Measurements from ENCODE around the gene TMEM203. TPM values are rescaled to one million over a fixed set of nuclear protein-coding genes. Genes with fewer than 3 reads are reported as not detected.

Gene TMEM203
- total RNA-seq, 2 donors from 2014 or later = 35.3 to 47.8 TPM

GRCh38 chr9:137231372-137232039 is 26.1 kb upstream of the TMEM203 start:
- Histone ChIP-seq H3K27me3 (replicated peaks; ENCODE audit: insufficient read depth) (peaks cover 4% of the 10 kb centered on the region), H3K4me1 (replicated peaks) (peaks cover 10% of the 10 kb centered on the region), H3K4me3 (no peak overlapping the region), H3K36me3 (no peaks in the 10 kb centered on the region), H3K9me3 (no peaks in the 10 kb centered on the region), H3K27ac (no peak overlapping the region)
- no peak for DNase-seq (ENCODE audit: low spot score)
- WGBS = 86% methylated on average over 23 of the region's 23 CpGs
- intact Hi-C loops (cut with DNase I) = no loop called here
- no peak for TF ChIP-seq POLR2A (IDR thresholded peaks at IDR 0.05)
- no peak for TF ChIP-seq POLR2AphosphoS5 (IDR thresholded peaks at IDR 0.05)
- TF ChIP-seq CTCF (IDR thresholded peaks at IDR 0.05) = no peak

- no peak within 1 kb of the TSS for H3K4me3 ChIP-seq
- no peak within 1 kb of the TSS for H3K27ac ChIP-seq
- intact Hi-C loops (cut with DNase I) = no loop called here
- WGBS = 73% methylated on average over 14 of the region's 14 CpGs
- H3K27me3 ChIP-seq (replicated peaks; ENCODE audit: insufficient read depth) = peaks cover 4% of the 10 kb centered on the region
- no peaks in the 10 kb centered on the region for H3K9me3 ChIP-seq
- DNase-seq (ENCODE audit: low spot score) = no peak
- H3K36me3 ChIP-seq = no peaks in the 10 kb centered on the region
- H3K4me1 ChIP-seq (replicated peaks) = peaks cover 4% of the 10 kb centered on the region
- no peak for TF ChIP-seq CTCF (IDR thresholded peaks at IDR 0.05)
These were observed 25.4 kb upstream of the TMEM203 start, which contains the start of gene SLC34A3 for GRCh38 chr9:137230705-137231371. Gene SLC34A3, plus strand, starts transcription at chr9:137230901. Its CDS starts 802 bp downstream, at chr9:137231703.

- TF ChIP-seq POLR2A (IDR thresholded peaks at IDR 0.05) (no peak), CTCF (IDR thresholded peaks at IDR 0.05) (no peak), POLR2AphosphoS5 (IDR thresholded peaks at IDR 0.05) (no peak)
- intact Hi-C loops (cut with DNase I) = loop anchor here (5.0 kb wide), 1 partner anchor 113 kb away; no protein-coding TSS in a partner anchor
- Histone ChIP-seq H3K4me1 (replicated peaks) (peaks cover 4% of the 10 kb centered on the region), H3K9me3 (no peaks in the 10 kb centered on the region), H3K27me3 (replicated peaks; ENCODE audit: insufficient read depth) (peaks cover 4% of the 10 kb centered on the region), H3K4me3 (no peak overlapping the region), H3K27ac (no peak overlapping the region), H3K36me3 (no peaks in the 10 kb centered on the region)
- DNase-seq (ENCODE audit: low spot score) = no peak
- WGBS = 64% methylated on average over 23 of the region's 31 CpGs
These were observed 24.7 kb upstream of the TMEM203 start for GRCh38 chr9:137229903-137230704.

- DNase-seq (ENCODE audit: low spot score) = no peak
- H3K27ac ChIP-seq = no peak overlapping the region
- H3K4me1 ChIP-seq (replicated peaks) = peaks cover 4% of the 10 kb centered on the region
- WGBS = 49% methylated on average over 21 of the region's 27 CpGs
- no peak overlapping the region for H3K4me3 ChIP-seq
- no peak for TF ChIP-seq POLR2AphosphoS5 (IDR thresholded peaks at IDR 0.05)
- no peak for TF ChIP-seq CTCF (IDR thresholded peaks at IDR 0.05)
- no peak for TF ChIP-seq POLR2A (IDR thresholded peaks at IDR 0.05)
- intact Hi-C loops (cut with DNase I) = loop anchor here (5.0 kb wide), 1 partner anchor 112 kb away; no protein-coding TSS in a partner anchor
- no peaks in the 10 kb centered on the region for H3K9me3 ChIP-seq
- no peaks in the 10 kb centered on the region for H3K36me3 ChIP-seq
- peaks cover 4% of the 10 kb centered on the region for H3K27me3 ChIP-seq (replicated peaks; ENCODE audit: insufficient read depth)
These were observed 23.8 kb upstream of the TMEM203 start for GRCh38 chr9:137228968-137229896.
